ENCODE measurements around the gene CALCB. TPM values are rescaled to one million over a fixed set of nuclear protein-coding genes. Genes with fewer than 3 reads are reported as not detected.
"Not testable (repeated sequence)": the region's sequence is repeated elsewhere in the genome, so short reads cannot be mapped to it uniquely, and the experiment has no call there.

CALCB gene, protein sequence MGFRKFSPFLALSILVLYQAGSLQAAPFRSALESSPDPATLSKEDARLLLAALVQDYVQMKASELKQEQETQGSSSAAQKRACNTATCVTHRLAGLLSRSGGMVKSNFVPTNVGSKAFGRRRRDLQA
- 0.05 and 0.26 TPM in 2 replicates for total RNA-seq (2014; rRNA removed; shearing (Covaris generic))
- not detected in 2 replicates for polyA plus RNA-seq (2014; cell fraction: nucleus; rRNA removed)

DNA sequence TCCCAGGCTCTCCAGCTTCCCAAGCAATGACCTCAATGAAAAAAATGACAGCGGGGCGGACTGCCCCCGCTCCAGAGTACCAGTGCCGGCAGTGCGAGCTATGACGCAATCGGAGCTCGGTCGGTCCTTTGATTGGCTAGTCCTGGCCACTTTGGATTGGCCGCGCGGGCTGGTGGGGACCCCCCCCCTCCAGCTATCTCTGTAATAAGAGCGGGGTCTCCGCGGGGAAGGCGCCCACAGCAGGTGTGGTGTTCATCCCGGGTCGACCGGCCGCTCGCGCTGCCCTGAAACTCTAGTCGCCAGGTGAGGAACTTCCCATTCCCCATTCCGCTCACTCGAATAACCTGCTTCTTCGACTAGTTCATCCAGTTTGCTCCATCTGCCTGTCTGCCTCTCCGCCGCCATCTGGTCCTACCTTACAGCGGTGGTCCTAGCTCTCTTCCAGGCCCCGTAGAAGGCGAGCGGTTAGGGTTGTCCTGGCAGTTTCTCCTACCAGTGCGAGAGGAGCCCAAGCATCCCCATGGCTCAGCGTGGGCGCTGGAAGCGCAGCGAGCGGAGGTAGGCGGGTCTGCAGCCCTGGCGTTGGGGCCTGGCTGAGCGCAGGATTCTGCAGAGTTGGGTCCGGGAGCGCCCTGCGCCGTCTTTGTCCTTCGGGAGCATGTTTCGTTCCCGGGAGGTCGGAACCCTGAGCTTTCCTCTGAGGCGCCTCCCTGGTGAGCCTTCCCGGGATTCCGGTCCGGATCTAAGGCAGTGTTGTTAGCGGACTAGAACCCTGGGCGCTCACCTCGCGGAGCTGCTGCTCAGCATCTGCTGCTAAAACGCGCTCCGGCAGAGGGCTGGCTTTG lies at the start of gene CALCB:
TSS of gene CALCB (plus strand) at position 233 of the 845 bp plus-strand sequence. CDS start 1,126 bp downstream, outside the sequence.
- DNase-seq (ENCODE audit: extremely low read depth, low read depth), result no peak

DNA sequence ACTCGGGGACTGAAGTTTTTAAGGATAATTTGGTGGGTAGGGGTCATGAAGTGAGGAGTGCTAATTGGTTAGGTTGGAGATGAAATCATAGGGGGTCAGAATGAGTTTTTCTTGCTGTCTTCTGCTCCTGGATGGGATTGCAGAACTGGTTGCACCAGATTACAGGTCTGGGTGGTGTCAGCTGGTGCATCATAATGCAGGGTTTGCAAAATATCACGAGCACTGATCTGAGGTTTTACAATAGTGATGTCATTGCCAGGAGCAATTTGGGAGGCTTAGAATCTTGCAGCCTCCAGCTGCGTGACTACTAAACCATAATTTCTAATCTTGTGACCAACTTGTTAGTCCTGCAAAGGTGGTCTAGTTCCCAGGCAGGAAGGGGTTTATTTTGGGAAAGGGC lies 46.4 kb upstream of the CALCB start:
- no peak for DNase-seq (ENCODE audit: extremely low read depth, low read depth)

DNA sequence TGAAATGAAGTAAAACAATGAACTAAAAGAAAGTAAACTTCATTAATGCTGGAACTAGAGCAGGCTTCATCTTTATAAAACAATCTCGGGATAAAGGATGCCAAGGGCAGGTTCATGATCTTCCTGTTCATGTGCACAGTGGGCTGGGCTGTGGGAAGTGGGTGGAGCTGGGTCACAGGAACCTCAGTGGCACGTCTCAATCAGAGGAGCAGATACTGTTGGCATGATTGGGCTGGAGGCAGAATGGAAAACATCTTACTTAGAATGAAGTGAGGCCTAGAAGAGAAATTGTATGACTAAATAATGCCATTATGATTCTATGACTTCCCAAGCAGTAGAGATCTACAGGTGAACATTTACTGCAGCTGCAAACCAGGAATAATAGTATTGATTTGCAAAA lies 45.4 kb upstream of the CALCB start:
- no peak for DNase-seq (ENCODE audit: extremely low read depth, low read depth)

DNA sequence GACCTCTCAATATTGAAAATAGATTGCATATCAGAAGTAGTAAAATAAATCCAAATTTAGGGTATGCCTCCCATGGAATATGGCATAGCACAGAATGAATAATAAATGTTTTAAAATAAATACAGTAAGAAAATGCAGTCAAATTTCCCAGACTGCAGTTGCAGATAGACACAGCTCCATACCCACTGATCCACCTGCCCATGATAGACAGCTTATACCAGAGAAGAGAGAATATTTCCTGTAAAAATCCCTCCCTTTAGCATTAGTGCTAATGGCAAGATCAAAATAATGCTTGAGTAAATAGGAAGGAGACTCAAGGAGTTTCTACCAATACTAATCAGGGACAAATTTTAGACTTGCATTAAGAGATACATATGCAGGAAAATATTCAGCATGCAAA lies 45.0 kb upstream of the CALCB start:
- no peak for DNase-seq (ENCODE audit: extremely low read depth, low read depth)

DNA sequence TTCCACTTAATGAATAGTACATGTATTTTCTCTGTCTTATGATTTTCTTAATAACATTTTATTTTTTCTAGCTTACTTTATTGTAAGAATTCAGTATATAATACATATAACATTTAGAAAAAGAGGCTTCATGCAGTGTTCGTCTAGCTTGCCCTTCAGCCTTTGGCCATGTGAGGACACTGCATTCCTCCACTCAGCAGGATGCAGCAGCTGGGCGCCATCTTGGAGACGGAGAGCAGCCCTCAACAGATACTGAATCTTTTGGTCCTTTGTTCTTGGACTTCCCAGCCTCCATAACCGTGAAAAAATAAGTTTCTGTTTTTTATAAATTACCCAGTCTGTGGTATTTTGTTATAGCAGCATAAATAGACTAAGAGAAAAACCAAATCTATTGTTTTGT lies 41.4 kb upstream of the CALCB start:
- not testable (repeated sequence) for DNase-seq (ENCODE audit: extremely low read depth, low read depth)

DNA sequence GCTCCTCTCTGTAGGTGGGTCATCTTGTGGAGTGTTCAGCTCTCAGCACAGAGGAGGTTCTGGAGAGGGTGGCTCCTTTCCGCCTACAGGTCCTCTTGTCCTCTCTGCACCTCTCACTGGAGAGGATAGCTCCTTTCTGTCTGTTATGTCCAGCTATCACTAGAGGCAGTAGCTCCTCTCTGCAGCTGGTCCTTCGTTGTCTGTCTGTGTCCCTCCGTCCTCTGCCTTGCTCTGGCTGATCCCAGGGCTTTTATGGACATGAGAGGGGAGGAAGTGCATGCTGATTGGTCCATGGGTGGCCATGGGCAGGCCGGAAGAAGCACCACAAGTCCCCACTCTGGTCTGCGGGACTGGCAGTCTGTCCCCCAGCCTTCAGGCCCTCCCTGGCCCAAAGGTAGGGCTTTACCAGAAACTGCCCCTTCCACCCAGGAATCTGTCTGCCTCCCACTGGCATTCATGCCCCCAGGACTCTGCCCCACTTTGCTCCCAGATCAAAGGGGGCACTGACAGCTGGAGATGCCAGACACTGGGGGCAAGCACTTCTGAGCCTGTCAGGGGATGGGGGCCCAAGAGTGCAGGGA lies 38.6 kb upstream of the CALCB start:
- no peak for DNase-seq (ENCODE audit: extremely low read depth, low read depth)

DNA sequence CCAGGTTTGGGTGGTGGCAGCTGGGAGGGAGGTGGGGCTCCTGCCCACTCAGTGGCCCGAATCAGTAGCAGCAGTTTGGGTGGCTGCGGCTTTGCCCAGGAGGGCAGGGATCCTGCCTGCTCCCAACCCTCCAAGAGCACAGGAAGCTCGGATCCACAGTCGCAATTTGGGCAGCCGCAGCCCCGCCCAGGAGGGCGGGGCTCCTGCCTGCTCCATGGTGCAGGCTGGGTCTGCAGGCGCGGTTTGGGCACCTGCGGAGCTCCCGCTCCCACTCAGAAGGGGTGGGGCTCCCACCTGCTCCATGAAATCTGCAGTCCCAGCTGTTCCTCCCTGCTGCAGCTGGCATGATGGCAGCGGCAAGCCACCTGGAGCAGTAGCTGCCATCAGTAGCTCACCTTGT lies 38.1 kb upstream of the CALCB start:
- DNase-seq (ENCODE audit: extremely low read depth, low read depth), result no peak

DNA sequence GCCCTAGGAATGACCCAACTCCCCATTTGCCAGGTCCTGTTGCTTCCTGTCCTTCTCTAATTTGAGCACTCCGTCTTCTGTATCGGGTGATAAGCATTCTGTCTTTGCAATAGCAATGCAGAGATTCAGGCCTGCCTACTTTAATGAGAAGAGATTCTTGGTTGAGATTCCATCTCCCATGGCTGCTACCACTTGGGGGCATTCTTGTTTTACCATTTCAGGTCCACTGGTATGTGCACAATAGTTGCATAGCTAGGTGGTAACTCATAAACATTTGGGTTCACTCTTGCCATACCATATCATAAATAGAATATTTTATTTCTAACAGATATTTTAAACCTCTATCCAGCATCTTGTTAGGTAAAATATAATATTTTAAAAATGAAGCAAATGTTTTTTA lies 34.4 kb upstream of the CALCB start:
- DNase-seq (ENCODE audit: extremely low read depth, low read depth), result peak; percentile 3

DNA sequence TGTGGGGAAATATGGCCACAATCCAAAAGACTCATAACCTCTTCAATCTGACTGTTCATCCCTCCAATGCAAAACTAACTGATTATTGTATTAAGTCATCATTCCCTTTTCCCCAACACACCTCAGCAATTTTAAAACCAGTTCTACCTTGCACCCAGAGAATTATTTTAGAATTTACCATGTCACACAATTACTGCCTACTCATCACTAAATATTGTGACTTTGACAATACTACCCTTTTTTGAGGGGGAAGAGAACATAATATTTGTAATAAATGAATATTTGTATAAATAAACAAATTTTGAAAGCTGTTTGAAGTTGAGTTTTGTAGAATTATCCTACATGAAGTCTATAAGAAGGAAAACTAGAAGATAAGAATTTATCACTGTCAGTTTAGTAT lies 28.2 kb upstream of the CALCB start:
- DNase-seq (ENCODE audit: extremely low read depth, low read depth), result no peak

DNA sequence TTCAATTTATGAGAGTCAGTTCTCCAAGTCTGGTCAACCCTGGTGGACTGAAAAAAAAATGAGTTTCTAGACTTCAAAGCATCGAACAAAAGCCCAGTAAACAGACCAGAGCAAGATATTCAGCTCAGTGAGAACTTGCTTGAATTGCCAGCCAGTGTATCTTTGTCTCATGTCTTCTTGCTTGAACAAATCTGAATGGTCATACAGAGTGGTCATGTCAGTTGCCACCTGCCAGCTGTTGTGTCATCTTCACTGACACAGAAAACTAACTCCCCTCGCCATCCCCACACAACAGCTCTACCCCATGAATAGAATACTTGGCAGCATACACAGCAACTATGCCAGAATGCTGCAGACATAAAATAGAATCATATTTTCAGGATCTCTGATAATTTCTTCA lies 27.5 kb upstream of the CALCB start:
- DNase-seq (ENCODE audit: extremely low read depth, low read depth), result no peak

DNA sequence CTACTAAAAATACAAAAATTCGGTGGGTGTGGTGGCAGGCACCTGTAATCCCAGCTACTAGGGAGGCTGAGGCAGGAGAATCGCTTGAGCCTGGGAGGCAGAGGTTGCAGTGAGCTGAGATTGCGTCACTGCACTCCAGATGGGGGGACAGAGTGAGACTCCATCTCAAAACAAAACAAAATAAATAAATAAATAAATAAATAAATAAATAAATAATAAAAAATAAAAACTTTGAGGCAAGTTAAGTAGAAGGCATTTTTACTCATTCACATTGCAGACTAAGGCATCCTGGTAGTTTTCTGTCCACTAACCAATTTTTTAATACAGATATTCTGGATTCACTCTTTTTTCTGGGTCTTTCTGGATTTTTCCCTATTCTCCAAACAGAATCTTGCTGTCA lies 26.7 kb upstream of the CALCB start:
- DNase-seq (ENCODE audit: extremely low read depth, low read depth), result not testable (repeated sequence)

DNA sequence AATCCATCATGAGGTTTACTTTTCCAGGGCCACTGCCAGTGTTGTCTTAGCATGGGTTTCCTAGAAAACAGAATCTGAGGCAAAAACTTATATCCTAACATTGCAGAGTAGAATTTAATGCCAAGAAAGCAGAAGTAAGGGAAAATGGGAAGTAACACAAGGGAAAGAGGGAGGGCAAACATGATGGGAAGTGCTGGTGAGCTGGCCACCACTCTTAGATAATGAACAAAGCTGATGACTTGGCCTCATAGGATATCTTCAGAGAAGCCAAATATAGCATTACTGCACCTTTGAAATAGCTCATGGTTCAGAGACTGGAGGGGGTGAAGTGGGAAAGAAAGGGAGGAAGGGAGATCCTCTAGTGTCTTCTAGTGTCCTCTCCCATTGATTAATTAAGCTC lies 24.8 kb upstream of the CALCB start:
- DNase-seq (ENCODE audit: extremely low read depth, low read depth), result no peak

DNA sequence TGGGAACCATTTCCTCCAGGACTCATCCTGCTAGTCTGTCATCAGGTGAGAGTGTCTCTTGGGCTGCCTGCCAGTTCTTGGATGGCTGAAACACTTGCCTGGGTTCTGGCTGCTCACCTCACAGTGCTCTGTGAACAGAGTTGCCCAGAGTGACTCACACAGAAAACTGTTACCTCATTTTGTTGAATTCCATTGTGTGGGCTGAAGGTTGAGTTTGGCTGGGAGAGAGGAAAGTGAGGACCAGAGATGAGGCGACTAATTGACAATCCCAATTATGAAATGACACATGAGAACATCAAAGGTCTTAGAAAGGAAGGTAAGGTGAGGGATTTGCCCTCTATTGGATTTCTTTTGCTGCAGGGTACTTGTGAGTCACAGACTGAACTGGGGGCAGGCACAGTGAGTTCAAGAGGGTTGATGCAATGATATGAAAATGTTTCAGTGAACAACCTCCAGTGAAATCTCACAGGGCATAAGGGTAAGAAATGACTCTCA lies 20.2 kb upstream of the CALCB start:
- peak; percentile 43 for DNase-seq (ENCODE audit: extremely low read depth, low read depth)

DNA sequence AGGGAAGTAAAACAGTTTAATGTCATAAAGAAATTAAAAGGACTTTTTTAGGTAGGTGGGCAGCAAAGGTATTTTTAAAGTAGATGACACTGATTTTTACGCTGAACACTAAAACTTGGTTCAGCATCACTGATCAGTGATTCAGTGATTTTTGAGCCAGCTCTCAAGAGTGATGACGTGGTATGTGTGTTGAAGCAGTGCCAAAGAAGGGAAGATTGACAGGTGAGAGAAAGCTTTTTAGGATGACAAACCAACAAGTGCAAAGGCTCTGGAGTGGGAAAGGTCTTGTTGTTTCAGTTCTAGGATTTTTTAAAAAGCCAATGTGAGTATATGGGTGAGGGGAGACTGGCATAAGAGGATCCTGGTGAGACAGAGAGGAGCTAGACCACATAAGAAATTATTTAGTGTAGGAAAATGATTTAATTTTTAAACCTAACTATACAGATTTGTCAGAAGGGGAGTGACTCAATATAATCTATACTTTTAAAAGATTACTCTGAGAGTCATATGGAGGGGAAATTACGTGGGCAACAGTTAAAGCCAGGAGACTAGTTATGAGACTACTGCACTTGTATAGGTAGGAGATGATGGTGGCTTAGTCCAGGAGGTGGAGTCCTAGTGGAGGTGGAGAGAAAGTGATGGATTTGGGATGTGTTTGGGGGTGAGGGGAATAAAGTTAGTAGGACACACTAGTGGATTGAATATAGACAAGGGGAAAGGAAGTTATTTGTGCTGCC lies 17.6 kb upstream of the CALCB start:
- DNase-seq (ENCODE audit: extremely low read depth, low read depth), result peak; percentile 5

DNA sequence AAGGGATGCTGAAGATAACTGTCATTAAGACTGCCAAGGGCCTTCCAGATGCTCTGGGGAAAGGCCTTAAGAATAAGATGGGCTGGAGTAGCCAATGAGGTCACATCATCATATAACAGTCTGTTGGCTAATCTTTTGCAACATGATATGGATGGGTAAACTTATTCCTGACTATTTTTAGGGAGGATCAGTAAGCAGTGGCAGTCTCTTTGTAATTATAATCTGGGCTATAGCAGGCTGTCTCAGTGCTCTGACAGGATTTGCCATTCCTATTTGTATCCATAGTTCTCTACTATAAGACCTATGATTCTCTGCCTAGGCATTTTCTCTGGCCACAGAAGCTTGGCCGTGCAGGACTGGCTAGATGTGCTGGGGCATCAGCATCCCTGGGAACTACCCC lies 16.1 kb upstream of the CALCB start:
- DNase-seq (ENCODE audit: extremely low read depth, low read depth), result no peak

DNA sequence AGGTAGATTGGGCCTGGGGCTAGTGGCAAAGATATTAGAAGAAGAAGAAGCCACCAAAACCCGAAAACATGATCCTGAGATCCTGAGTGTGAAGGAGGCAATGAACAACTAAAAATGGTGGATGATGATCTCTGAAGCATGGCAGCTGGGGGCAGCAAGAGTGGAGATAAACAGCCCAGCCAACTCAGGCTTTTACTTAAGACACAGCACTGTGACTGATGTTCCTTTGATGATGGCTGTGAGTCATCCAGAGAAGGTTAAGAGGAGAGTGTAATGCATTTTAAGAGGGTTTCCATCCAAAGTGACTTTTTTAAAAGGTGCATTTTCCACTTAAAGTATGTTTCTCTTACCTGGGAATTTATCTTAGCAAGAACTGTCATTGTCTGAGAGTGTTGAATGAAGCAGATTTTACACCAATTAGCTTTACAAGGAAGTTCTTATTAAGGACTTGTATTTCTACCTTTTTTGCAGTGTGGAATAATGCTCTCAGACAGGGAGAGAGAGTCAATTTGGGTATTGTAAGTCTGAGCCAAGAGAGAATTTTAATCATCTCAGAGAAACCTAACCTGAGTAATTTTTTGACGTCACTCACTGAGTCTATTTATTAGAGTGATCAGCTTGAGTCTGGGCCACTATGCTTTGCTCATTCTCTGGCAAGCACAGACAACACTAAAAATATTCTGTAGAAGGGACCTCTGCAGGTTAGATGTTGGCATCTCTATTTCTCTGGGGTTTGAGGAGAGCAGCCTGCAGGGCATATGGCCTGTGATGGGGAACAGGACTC lies 14.1 kb upstream of the CALCB start:
- no peak for DNase-seq (ENCODE audit: extremely low read depth, low read depth)

DNA sequence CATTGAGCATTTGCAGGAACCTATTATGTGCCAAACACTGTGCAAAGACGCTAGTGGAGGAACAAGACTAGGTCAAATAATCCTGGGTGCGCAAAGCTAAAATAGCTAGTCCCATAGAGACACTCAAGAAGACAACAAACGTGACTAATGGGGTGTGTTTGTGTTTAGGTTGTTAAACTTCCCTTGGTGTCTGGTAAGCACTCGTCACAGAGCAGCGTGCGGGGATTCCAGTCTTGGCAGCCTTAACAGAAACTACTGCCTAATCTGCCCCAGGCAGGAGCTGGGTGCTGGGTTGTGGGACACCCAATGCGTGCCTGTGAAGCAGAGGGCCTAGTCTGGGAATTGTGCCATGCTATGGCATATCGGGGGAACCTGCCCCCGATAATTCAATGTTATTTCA lies 10.8 kb upstream of the CALCB start:
- DNase-seq (ENCODE audit: extremely low read depth, low read depth), result no peak

DNA sequence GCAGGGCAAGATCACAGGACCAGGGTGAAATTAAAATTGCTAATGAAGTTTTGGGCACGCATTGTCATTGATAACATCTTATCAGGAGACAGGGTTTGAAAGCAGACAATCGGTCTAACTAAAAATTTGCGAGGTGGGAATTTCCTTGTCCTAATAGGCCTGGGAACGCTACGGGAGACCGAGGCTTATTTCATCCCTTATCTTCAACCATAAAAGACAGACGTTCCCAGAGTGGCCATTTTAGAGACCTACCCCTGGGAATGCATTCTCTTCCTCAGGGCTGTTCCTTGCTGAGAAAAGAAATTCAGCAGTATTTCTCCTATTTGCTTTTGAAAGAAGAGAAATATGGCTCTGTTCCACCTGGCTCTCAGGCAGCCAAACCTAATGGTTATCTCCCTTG lies 3.6 kb upstream of the CALCB start:
- DNase-seq (ENCODE audit: extremely low read depth, low read depth), result not testable (repeated sequence)

DNA sequence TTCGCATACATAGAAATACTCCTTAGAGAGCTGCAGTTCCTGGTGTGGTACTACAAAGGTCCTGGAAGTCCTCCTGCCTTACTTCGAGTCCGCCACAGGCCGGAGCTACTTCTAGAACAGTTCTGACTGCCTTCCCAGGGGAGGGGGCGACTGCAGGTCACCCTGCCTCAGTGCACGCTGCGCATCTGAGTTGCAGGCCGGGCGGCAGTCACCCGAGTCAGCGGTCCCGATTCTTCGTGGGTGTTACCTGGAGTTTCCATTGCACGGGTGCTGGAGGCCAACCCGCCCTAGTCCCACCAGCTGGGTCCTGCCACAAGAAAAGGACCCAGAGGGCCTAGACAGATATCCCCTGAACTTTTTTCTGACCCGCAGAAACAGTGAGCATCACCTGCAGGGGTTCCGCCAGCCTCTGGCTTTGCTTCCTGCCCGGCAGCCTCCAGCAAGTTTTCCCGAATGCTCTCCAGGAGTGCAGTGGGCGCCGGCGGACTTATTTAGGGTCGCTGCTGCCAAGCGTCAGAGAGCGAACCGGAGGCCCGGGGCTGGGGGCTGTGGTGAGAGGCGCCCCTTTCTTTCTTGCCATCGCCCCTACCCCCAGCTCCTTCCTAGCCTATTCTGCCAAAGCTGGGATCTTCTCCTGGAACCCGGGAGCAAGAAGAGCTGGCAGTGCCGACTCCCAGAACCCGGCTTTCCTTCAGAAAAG lies 1.7 kb upstream of the CALCB start:
- no peak for DNase-seq (ENCODE audit: extremely low read depth, low read depth)
